CD8-positive, alpha-beta memory T cell (primary cell): Measurements from ENCODE around the gene TCAP. TPM values are rescaled to one million over a fixed set of nuclear protein-coding genes. Genes with fewer than 3 reads are reported as not detected.
"Not testable (repeated sequence)": the region's sequence is repeated elsewhere in the genome, so short reads cannot be mapped to it uniquely, and the experiment has no call there.

Source experiments
- CTCF ChIA-PET: fragments of 350-600 bp; sonication (Branson Sonifier 250); formaldehyde crosslinking; loops from one replicate; lab custom pipeline; 2021; ENCODE audit warnings: antibody characterized with exemption; lab: Charles Lee
- POLR2A ChIA-PET: fragments of 350-600 bp; sonication (Branson Sonifier 250); formaldehyde crosslinking; loops from one replicate; lab custom pipeline; 2021; ENCODE audit warnings: antibody characterized with exemption; lab: Charles Lee
- DNase-seq, 5 donors: peaks; one replicate each; pipeline versions ENCODE4 v3.0.0 to v3.0.0-alpha.2; 2020 to 2022; ENCODE audit warnings: mixed read lengths in 1 of 5
- H3K27ac ChIP-seq: one replicate; pipeline ENCODE4 v1.7.0; 2013; ENCODE audit warnings: low read depth, mild to moderate bottlenecking, low read length, moderate library complexity
- H3K27me3 ChIP-seq: 2 replicates; pipeline ENCODE4 v1.7.0; 2013; ENCODE audit warnings: low read length, mild to moderate bottlenecking; ENCODE audit not compliant: insufficient read depth, poor library complexity, severe bottlenecking
- H3K36me3 ChIP-seq: 2 replicates; pipeline ENCODE4 v1.7.0; 2013; ENCODE audit warnings: mild to moderate bottlenecking, low read length, moderate library complexity; ENCODE audit not compliant: insufficient read depth
- H3K4me1 ChIP-seq: 2 replicates; pipeline ENCODE4 v1.7.0; 2013; ENCODE audit warnings: mild to moderate bottlenecking, low read length, moderate library complexity; ENCODE audit not compliant: insufficient read depth
- H3K4me3 ChIP-seq: 2 replicates; pipeline ENCODE4 v1.7.0; 2013; ENCODE audit warnings: mild to moderate bottlenecking, low read length
- H3K9me3 ChIP-seq: 2 replicates; pipeline ENCODE4 v1.7.0; 2013; ENCODE audit warnings: mild to moderate bottlenecking, low read length
- H3K27ac Mint-ChIP-seq, 8 donors: one replicate each; pipeline ENCODE4 v1.8.0; 2020 to 2021; ENCODE audit warnings: mixed read lengths in 8 of 8, mild to moderate bottlenecking in 6 of 8, inconsistent platforms in 3 of 8, moderate library complexity in 3 of 8
- H3K27me3 Mint-ChIP-seq, 2 donors: one replicate each; pipeline ENCODE4 v1.8.0; 2020 to 2021; ENCODE audit warnings: mixed read lengths in 2 of 2, mild to moderate bottlenecking in 1 of 2, moderate library complexity in 1 of 2
- H3K36me3 Mint-ChIP-seq, 3 donors: one replicate each; pipeline ENCODE4 v1.8.0; 2020 to 2021; ENCODE audit warnings: mixed read lengths in 3 of 3, inconsistent platforms in 1 of 3, mild to moderate bottlenecking in 1 of 3
- H3K4me1 Mint-ChIP-seq, 3 donors: one replicate each; pipeline ENCODE4 v1.8.0; 2020 to 2021; ENCODE audit warnings: mixed read lengths in 3 of 3, inconsistent platforms in 1 of 3, mild to moderate bottlenecking in 1 of 3
- H3K4me3 Mint-ChIP-seq, 7 donors: one replicate each; pipeline ENCODE4 v1.8.0; 2020 to 2021; ENCODE audit warnings: mixed read lengths in 7 of 7, mild to moderate bottlenecking in 6 of 7, moderate library complexity in 4 of 7, inconsistent platforms in 2 of 7
- H3K9me3 Mint-ChIP-seq, 5 donors: one replicate each; pipeline ENCODE4 v1.8.0; 2020 to 2022; ENCODE audit warnings: mixed read lengths in 5 of 5, mild to moderate bottlenecking in 3 of 5, moderate library complexity in 2 of 5, inconsistent platforms in 1 of 5
- polyA plus RNA-seq: library from polyadenylated mRNA; unstranded; fragments of 300-500 nt; fragmentation: Illumina TruSeq; gene quantifications from one replicate; pipeline ENCODE4 v1.2.3, GENCODE V29; 2021
- total RNA-seq, 2 experiments: library from RNA; stranded (reverse); gene quantifications; one replicate each; pipeline ENCODE4 v1.2.3, GENCODE V29; 2021

TCAP gene
- total and polyA plus RNA-seq, 3 experiments from 2014 or later = 0.97 to 1.6 TPM; not detected in 1

GRCh38 chr17:39709998-39710964 lies 45.1 kb downstream of the TCAP start:
- Mint-ChIP-seq H3K4me3 (peak overlapping the region in 1 of 7 donors; percentile 12), H3K9me3 (no peaks in the 10 kb centered on the region), H3K27me3 (peaks cover 0 to 2% of the 10 kb centered on the region in 2 donors), H3K36me3 (peaks cover 0 to 3% (median 0%) of the 10 kb centered on the region in 3 donors), H3K27ac (no peak overlapping the region), H3K4me1 (peaks cover 10 to 16% (median 13%) of the 10 kb centered on the region in 3 donors)
- peaks cover 18% of the 10 kb centered on the region for H3K4me1 ChIP-seq
- ChIA-PET POLR2A (no interaction called here), CTCF (interaction anchor here (0.6 to 1.3 kb wide), 3 partner anchors 48 to 87 kb away, joined by 3 read pairs; no protein-coding TSS in a partner anchor)
- H3K4me3 ChIP-seq = no peak overlapping the region
- no peaks in the 10 kb centered on the region for H3K27me3 ChIP-seq
- no peaks in the 10 kb centered on the region for H3K9me3 ChIP-seq
- no peak overlapping the region for H3K27ac ChIP-seq
- H3K36me3 ChIP-seq = no peaks in the 10 kb centered on the region
- DNase-seq = no peak

- DNase-seq, H3K27me3 Mint-ChIP-seq, H3K27me3 ChIP-seq, H3K4me3 ChIP-seq, H3K27ac ChIP-seq, H3K9me3 Mint-ChIP-seq, H3K27ac Mint-ChIP-seq, POLR2A ChIA-PET, H3K36me3 ChIP-seq, H3K9me3 ChIP-seq, H3K4me3 Mint-ChIP-seq, H3K36me3 Mint-ChIP-seq: not testable (repeated sequence)
- peaks cover 18% of the 10 kb centered on the region for H3K4me1 ChIP-seq
- H3K4me1 Mint-ChIP-seq = peaks cover 10 to 16% (median 13%) of the 10 kb centered on the region in 3 donors
- CTCF ChIA-PET = interaction anchor here (1.1 to 1.3 kb wide), 2 partner anchors 47 to 88 kb away, joined by 3 read pairs; no protein-coding TSS in a partner anchor
These were observed 45.9 kb downstream of the TCAP start for GRCh38 chr17:39711071-39711470.

GRCh38 chr17:39711851-39712250 lies 46.7 kb downstream of the TCAP start:
- Histone ChIP-seq H3K9me3 (no peaks in the 10 kb centered on the region), H3K4me3 (no peak overlapping the region), H3K27me3 (no peaks in the 10 kb centered on the region), H3K4me1 (peaks cover 14% of the 10 kb centered on the region), H3K36me3 (no peaks in the 10 kb centered on the region), H3K27ac (no peak overlapping the region)
- no peak for DNase-seq
- no peak overlapping the region for H3K4me3 Mint-ChIP-seq
- POLR2A ChIA-PET = no interaction called here
- H3K27me3 Mint-ChIP-seq = peaks cover 0 to 2% of the 10 kb centered on the region in 2 donors
- no peaks in the 10 kb centered on the region for H3K9me3 Mint-ChIP-seq
- peaks cover 7 to 14% (median 7%) of the 10 kb centered on the region in 3 donors for H3K4me1 Mint-ChIP-seq
- peaks cover 0 to 3% (median 0%) of the 10 kb centered on the region in 3 donors for H3K36me3 Mint-ChIP-seq
- CTCF ChIA-PET = no interaction called here
- no peak overlapping the region for H3K27ac Mint-ChIP-seq

- Mint-ChIP-seq H3K4me3 (no peak overlapping the region), H3K27ac (no peak overlapping the region), H3K9me3 (no peaks in the 10 kb centered on the region), H3K36me3 (peaks cover 0 to 3% (median 0%) of the 10 kb centered on the region in 3 donors), H3K4me1 (peaks cover 0 to 5% (median 0%) of the 10 kb centered on the region in 3 donors), H3K27me3 (peaks cover 0 to 2% of the 10 kb centered on the region in 2 donors)
- ChIA-PET POLR2A (no interaction called here), CTCF (interaction anchor here (1.9 kb wide), 1 partner anchor 16 kb away, joined by 7 read pairs; the partner anchor contains the start of gene MIEN1)
- no peaks in the 10 kb centered on the region for H3K27me3 ChIP-seq
- no peak overlapping the region for H3K4me3 ChIP-seq
- no peaks in the 10 kb centered on the region for H3K36me3 ChIP-seq
- no peaks in the 10 kb centered on the region for H3K9me3 ChIP-seq
- H3K27ac ChIP-seq = no peak overlapping the region
- no peaks in the 10 kb centered on the region for H3K4me1 ChIP-seq
- no peak for DNase-seq
These were observed 49.1 kb downstream of the TCAP start for GRCh38 chr17:39714234-39714633.

- DNase-seq = no peak
- H3K9me3 ChIP-seq = no peaks in the 10 kb centered on the region
- ChIA-PET POLR2A (no interaction called here), CTCF (interaction anchor here (1.9 kb wide), 1 partner anchor 15 kb away, joined by 7 read pairs; the partner anchor contains the start of gene MIEN1)
- no peaks in the 10 kb centered on the region for H3K4me1 ChIP-seq
- Mint-ChIP-seq H3K27me3 (peaks cover 0 to 2% of the 10 kb centered on the region in 2 donors), H3K27ac (no peak overlapping the region), H3K9me3 (no peaks in the 10 kb centered on the region), H3K4me1 (no peaks in the 10 kb centered on the region), H3K36me3 (peaks cover 0 to 3% (median 0%) of the 10 kb centered on the region in 3 donors), H3K4me3 (no peak overlapping the region)
- no peak overlapping the region for H3K4me3 ChIP-seq
- H3K36me3 ChIP-seq = no peaks in the 10 kb centered on the region
- H3K27ac ChIP-seq = no peak overlapping the region
- no peaks in the 10 kb centered on the region for H3K27me3 ChIP-seq
These were observed 50.4 kb downstream of the TCAP start for GRCh38 chr17:39715375-39716072.

Other genes with a start within 250 kb of the TCAP start
- 10 to 100 TPM; 85.1 to 87.3 TPM for gene MED1, start 214.1 kb upstream of the TCAP start, total RNA-seq
- gene MED1, start 214.1 kb upstream of the TCAP start, polyA plus RNA-seq = 22.0 TPM
- 10 to 100 TPM; 86.9 to 91.8 TPM for gene CDK12, start 203.9 kb upstream of the TCAP start, total RNA-seq
- 5.6 TPM for gene CDK12, start 203.9 kb upstream of the TCAP start, polyA plus RNA-seq
- gene NEUROD2, start 57.4 kb upstream of the TCAP start, total RNA-seq = not detected
- not detected for gene NEUROD2, start 57.4 kb upstream of the TCAP start, polyA plus RNA-seq
- gene PPP1R1B, start 38.4 kb upstream of the TCAP start, total RNA-seq = not detected
- gene PPP1R1B, start 38.4 kb upstream of the TCAP start, polyA plus RNA-seq = not detected
- gene STARD3, start 28.2 kb upstream of the TCAP start, total RNA-seq = 10 to 100 TPM; 71.4 to 74.1 TPM
- 44.5 TPM for gene STARD3, start 28.2 kb upstream of the TCAP start, polyA plus RNA-seq
- gene PNMT, start 3.1 kb downstream of the TCAP start, total RNA-seq = not detected
- gene PNMT, start 3.1 kb downstream of the TCAP start, polyA plus RNA-seq = 0.39 TPM
- gene PGAP3, start 22.7 kb downstream of the TCAP start, total RNA-seq = 10 to 100 TPM; 11.8 to 12.1 TPM
- gene PGAP3, start 22.7 kb downstream of the TCAP start, polyA plus RNA-seq = 22.4 TPM
- gene ERBB2, start 34.7 kb downstream of the TCAP start, total RNA-seq = 1 to 10 TPM; 3.6 to 3.9 TPM
- gene ERBB2, start 34.7 kb downstream of the TCAP start, polyA plus RNA-seq = 2.4 TPM
- 10 to 100 TPM; 42.3 to 46.2 TPM for gene MIEN1, start 65.2 kb downstream of the TCAP start, total RNA-seq
- 114 TPM for gene MIEN1, start 65.2 kb downstream of the TCAP start, polyA plus RNA-seq
- not detected for gene GRB7, start 72.6 kb downstream of the TCAP start, total RNA-seq
- gene GRB7, start 72.6 kb downstream of the TCAP start, polyA plus RNA-seq = not detected
- 100 to 1,000 TPM; 119 to 126 TPM for gene IKZF3, start 199.0 kb downstream of the TCAP start, total RNA-seq
- gene IKZF3, start 199.0 kb downstream of the TCAP start, polyA plus RNA-seq = 138 TPM
- under 1 TPM; 0.58 to 0.74 TPM for gene ZPBP2, start 202.9 kb downstream of the TCAP start, total RNA-seq
- 0.09 TPM for gene ZPBP2, start 202.9 kb downstream of the TCAP start, polyA plus RNA-seq